ENCODE data around the gene DDX42.

GRCh38 chr17:63766754-63767153 is 7.2 kb upstream of the DDX42 start:
- TF ChIP-seq CTCF (IDR thresholded peaks at IDR 0.05) (no peak), POLR2A (IDR thresholded peaks at IDR 0.05) (no peak)

All from vagina (tissue), 2 donors.